IMR-90 (cell line): ENCODE results near the gene TBC1D24. TPM values are rescaled to one million over a fixed set of nuclear protein-coding genes. Genes with fewer than 3 reads are reported as not detected.

ENCODE experiments used
- ATAC-seq: fragments of 200-7000 bp; cut with Tn5 transposase; 2 replicates; pipeline ENCODE4 v1.9.1; 2020; ENCODE audit warnings: low read depth, mild to moderate bottlenecking, moderate library complexity
- BruUV-seq: library from RNA; stranded (reverse); fragments of 400-500 nt; replicated peaks from 2 replicates; lab custom pipeline; 2021; lab: Mats Ljungman, UMichigan
- CTCF ChIA-PET: fragments of 300-600 bp; formaldehyde crosslinking; extraction: SDS; loops from one replicate; lab custom pipeline; 2021; ENCODE audit warnings: antibody characterized with exemption; lab: Yijun Ruan, JAX
- POLR2A ChIA-PET: fragments of 300-600 bp; sonication (Branson Sonifier 250); formaldehyde crosslinking; loops from one replicate; lab custom pipeline; 2022; ENCODE audit warnings: antibody characterized with exemption; ENCODE audit not compliant: unreplicated experiment; lab: Charles Lee
- DNase-seq: peaks from one replicate; pipeline ENCODE4 v3.0.0; 2013
- H2AFZ ChIP-seq: replicated peaks from 2 replicates; pipeline ENCODE3; 2013; ENCODE audit warnings: low read length, mild to moderate bottlenecking; ENCODE audit not compliant: poor library complexity
- H2AK5ac ChIP-seq: 2 replicates; pipeline ENCODE4 v1.6.1; 2013; ENCODE audit warnings: low read depth, low read length, inconsistent platforms
- H2AK9ac ChIP-seq: replicated peaks from 2 replicates; pipeline ENCODE3; 2013; ENCODE audit warnings: mild to moderate bottlenecking, low read depth, low read length, moderate library complexity; ENCODE audit not compliant: poor library complexity
- H2BK120ac ChIP-seq: 2 replicates; pipeline ENCODE4 v1.6.1; 2013; ENCODE audit warnings: low read depth, low read length, inconsistent platforms
- H2BK15ac ChIP-seq: 3 replicates; pipeline ENCODE4 v1.6.1; 2013; ENCODE audit warnings: low read depth, low read length, inconsistent platforms
- H2BK20ac ChIP-seq: 2 replicates; pipeline ENCODE4 v1.6.1; 2013; ENCODE audit warnings: low read depth, mild to moderate bottlenecking, inconsistent platforms, low read length, moderate library complexity
- H2BK5ac ChIP-seq: 2 replicates; pipeline ENCODE4 v1.6.1; 2013; ENCODE audit warnings: mild to moderate bottlenecking, low read depth, low read length, inconsistent platforms; ENCODE audit not compliant: poor library complexity, severe bottlenecking
- H3K14ac ChIP-seq: replicated peaks from 2 replicates; pipeline ENCODE4 v1.6.1; 2013; ENCODE audit warnings: low read depth, low read length, inconsistent platforms
- H3K18ac ChIP-seq: 2 replicates; pipeline ENCODE4 v1.6.1; 2013; ENCODE audit warnings: low read depth, low read length, control low read depth
- H3K23ac ChIP-seq: 2 replicates; pipeline ENCODE4 v1.6.1; 2013; ENCODE audit warnings: low read depth, low read length, inconsistent platforms
- H3K27ac ChIP-seq: 2 replicates; pipeline ENCODE4 v1.5.1; 2013; ENCODE audit warnings: mild to moderate bottlenecking, control low read depth, low read length; ENCODE audit not compliant: insufficient read depth
- H3K27me3 ChIP-seq: 2 replicates; pipeline ENCODE4 v1.6.1; 2013; ENCODE audit warnings: low read length; ENCODE audit not compliant: control insufficient read depth, insufficient read depth
- H3K36me3 ChIP-seq: 2 replicates; pipeline ENCODE4 v1.6.1; 2013; ENCODE audit warnings: low read length, mixed read lengths; ENCODE audit not compliant: control insufficient read depth, insufficient read depth
- H3K4ac ChIP-seq: 2 replicates; pipeline ENCODE4 v1.6.1; 2013; ENCODE audit warnings: low read depth, low read length, inconsistent platforms
- H3K4me1 ChIP-seq: 2 replicates; pipeline ENCODE4 v1.6.1; 2013; ENCODE audit warnings: low read length, mixed read lengths; ENCODE audit not compliant: control insufficient read depth, insufficient read depth
- H3K4me2 ChIP-seq: 2 replicates; pipeline ENCODE4 v1.6.1; 2013; ENCODE audit warnings: low read depth, mild to moderate bottlenecking, control low read depth, low read length, moderate library complexity
- H3K4me3 ChIP-seq: 2 replicates; pipeline ENCODE4 v1.5.1; 2013; ENCODE audit warnings: low read depth, mild to moderate bottlenecking, control low read depth, low read length, moderate library complexity; ENCODE audit not compliant: insufficient read depth
- H3K56ac ChIP-seq: 2 replicates; pipeline ENCODE4 v1.6.1; 2013; ENCODE audit warnings: low read length, inconsistent platforms; ENCODE audit not compliant: insufficient read depth; ENCODE audit errors: extremely low read depth
- H3K79me1 ChIP-seq, 2 experiments: 2 replicates each; pipeline ENCODE4 v1.6.1; 2013; ENCODE audit warnings: low read length in 2 of 2, inconsistent platforms in 1 of 2, low read depth in 1 of 2
- H3K9ac ChIP-seq: 2 replicates; pipeline ENCODE4 v1.6.1; 2013; ENCODE audit warnings: low read depth, low read length, control low read depth
- H3K9me1 ChIP-seq: 2 replicates; pipeline ENCODE4 v1.6.1; 2013; ENCODE audit warnings: low read length, inconsistent platforms; ENCODE audit not compliant: insufficient read depth
- H3K9me3 ChIP-seq: 2 replicates; pipeline ENCODE4 v1.6.1; 2013; ENCODE audit warnings: low read length; ENCODE audit not compliant: control insufficient read depth, insufficient read depth
- H4K20me1 ChIP-seq: 2 replicates; pipeline ENCODE4 v1.6.1; 2013; ENCODE audit warnings: low read length, inconsistent platforms; ENCODE audit not compliant: insufficient read depth
- H4K5ac ChIP-seq: 2 replicates; pipeline ENCODE4 v1.6.1; 2013; ENCODE audit warnings: mild to moderate bottlenecking, low read depth, low read length, control low read depth
- H4K8ac ChIP-seq, 2 experiments: 2 replicates each; pipeline ENCODE4 v1.6.1; 2013; ENCODE audit warnings: low read depth in 2 of 2, low read length in 2 of 2, control low read depth in 1 of 2, inconsistent platforms in 1 of 2
- H4K91ac ChIP-seq: 2 replicates; pipeline ENCODE4 v1.6.1; 2013; ENCODE audit warnings: low read depth, low read length, inconsistent platforms; ENCODE audit not compliant: insufficient read depth
- BHLHE40 ChIP-seq: fragments of 150-350 bp; IDR thresholded peaks from 2 replicates; pipeline ENCODE4 v1.6.1; 2016; ENCODE audit warnings: mild to moderate bottlenecking, low read depth, low read length
- CHD1 ChIP-seq: IDR thresholded peaks from 2 replicates; pipeline ENCODE4 v1.6.1; 2012; ENCODE audit warnings: low read depth, low read length, improper control_type of control experiment
- ELK1 ChIP-seq: fragments of 150-350 bp; IDR thresholded peaks from 2 replicates; pipeline ENCODE4 v1.6.1; 2016; ENCODE audit warnings: low read depth, mild to moderate bottlenecking, low read length, moderate library complexity, borderline replicate concordance
- FOS ChIP-seq: fragments of 150-350 bp; IDR thresholded peaks from 2 replicates; pipeline ENCODE4 v1.6.1; 2016; ENCODE audit warnings: low read depth, low read length
- NFE2L2 ChIP-seq: fragments of 150-350 bp; IDR thresholded peaks from 2 replicates; pipeline ENCODE4 v1.6.1; 2016; ENCODE audit warnings: low read depth, mild to moderate bottlenecking, low read length
- POLR2A ChIP-seq: IDR thresholded peaks from 2 replicates; pipeline ENCODE4 v1.6.1; 2012; ENCODE audit warnings: mild to moderate bottlenecking, low read depth, low read length
- RAD21 ChIP-seq: IDR thresholded peaks from 2 replicates; pipeline ENCODE4 v1.6.1; 2012; ENCODE audit warnings: low read length, improper control_type of control experiment
- RFX5 ChIP-seq: IDR thresholded peaks from 2 replicates; pipeline ENCODE4 v1.8.0; 2012; ENCODE audit warnings: low read depth, mild to moderate bottlenecking, low read length, moderate library complexity
- SMC3 ChIP-seq: fragments of 150-350 bp; IDR thresholded peaks from 2 replicates; pipeline ENCODE4 v1.6.1; 2016; ENCODE audit warnings: low read depth, mild to moderate bottlenecking, antibody characterized with exemption, low read length, moderate library complexity
- USF2 ChIP-seq: fragments of 150-350 bp; IDR thresholded peaks from 2 replicates; pipeline ENCODE4 v1.6.1; 2017; ENCODE audit warnings: mild to moderate bottlenecking, antibody characterized with exemption, low read length, low read depth
- WGBS, 2 experiments: methylation state at CpG; one replicate each; pipeline versions ENCODE4 v1.1.5 to v1.1.7; 2013; ENCODE audit warnings: missing lambda C conversion rate in 2 of 2; ENCODE audit not compliant: insufficient read length in 1 of 2; ENCODE audit errors: extremely low coverage in 2 of 2; 5-methylcytosine and 5-hydroxymethylcytosine counted together
- dilution Hi-C: fragments of 300-500 bp; cut with HindIII; formaldehyde crosslinking; loops from one replicate; pipeline ENCODE4 v1.14.3; 2018; ENCODE audit warnings: low sequenced_read_pairs; ENCODE audit not compliant: unreplicated experiment
- in situ Hi-C: fragments of 300-500 bp; cut with MboI; formaldehyde crosslinking; loops from 3 replicates; pipeline ENCODE4 v1.14.3; 2019; ENCODE audit warnings: low sequenced_read_pairs, inconsistent platforms, mixed read lengths
- intact Hi-C: fragments of 100-400 bp; cut with micrococcal nuclease; formaldehyde crosslinking; loops from 2 replicates; pipeline ENCODE4 v1.10.0; 2022
- polyA plus RNA-seq, 3 experiments: library from polyadenylated mRNA; depleted of rRNA; stranded (reverse); fragments of >200 nt; gene quantifications; 2 replicates each; pipeline ENCODE4 v1.2.3, GENCODE V29; 2012; ENCODE audit warnings: low replicate concordance in 1 of 3
- total RNA-seq: library from RNA; depleted of rRNA; stranded (reverse); fragments of >200 nt; gene quantifications from 2 replicates; pipeline ENCODE4 v1.2.3, GENCODE V29; 2012

The TBC1D24 gene
- total and polyA plus RNA-seq, 2 of the 4 experiments (the other 2 are of a cell fraction) = 7.5 to 13.4 TPM

- Histone ChIP-seq H2BK15ac (no peak overlapping the region), H4K5ac (no peak overlapping the region), H3K56ac (no peak overlapping the region), H3K79me1 (peaks cover 4 to 40% of the 10 kb centered on the region in 2 experiments), H3K27me3 (no peaks in the 10 kb centered on the region), H2AFZ (no peak overlapping the region), H3K14ac (no peak overlapping the region), H3K36me3 (peaks cover 53% of the 10 kb centered on the region), H3K4me1 (peaks cover 10% of the 10 kb centered on the region), H3K18ac (no peak overlapping the region), H2AK9ac (no peak overlapping the region), H3K23ac (no peak overlapping the region), H3K9me3 (no peaks in the 10 kb centered on the region), H2BK120ac (no peak overlapping the region), H2BK5ac (no peak overlapping the region), H3K9me1 (0 out of 2 replicates have a peak, but pooled peaks cover 2% of the 10 kb centered on the region), H3K9ac (no peak overlapping the region), H4K91ac (no peak overlapping the region), H4K8ac (no peak overlapping the region), H3K4me3 (no peak overlapping the region), H3K27ac (no peak overlapping the region), H4K20me1 (no peaks in the 10 kb centered on the region; the same call in none of the 2 replicates), H2AK5ac (no peak overlapping the region), H3K4me2 (no peak overlapping the region), H3K4ac (no peak overlapping the region), H2BK20ac (no peak overlapping the region)
- DNase-seq = no peak
- ATAC-seq = no peak
- ChIA-PET POLR2A (no interaction called here), CTCF (no interaction called here)
- intact Hi-C loops (no loop called here), dilution Hi-C loops (no loop called here), in situ Hi-C loops (no loop called here)
- WGBS, 2 experiments = 96% methylated on average over 19 of the region's 36 CpGs; no CpG with 5 or more reads in 1 of the 2 experiments
- BruUV-seq = no TSS peak
- TF ChIP-seq RAD21 (no peak), POLR2A (no peak), RFX5 (no peak), NFE2L2 (no peak), USF2 (no peak), CHD1 (no peak), BHLHE40 (no peak), ELK1 (no peak), FOS (no peak), SMC3 (no peak)
Measured at GRCh38 chr16:2528161-2529060, 53.5 kb downstream of the TBC1D24 start.
